Sciatic nerve (tissue), 2 donors: ENCODE results near the gene COCH. TPM values are rescaled to one million over a fixed set of nuclear protein-coding genes. Genes with fewer than 3 reads are reported as not detected.
A peak's percentile ranks its signal among the peaks of the same experiment; 100 is the strongest.

ENCODE experiments used
- ATAC-seq: fragments of 200-7000 bp; cut with Tn5 transposase; one replicate; pipeline ENCODE4 v1.9.1; 2020; ENCODE audit warnings: mild to moderate bottlenecking, moderate library complexity
- DNase-seq: peaks from one replicate; pipeline ENCODE4 v3.0.0-alpha.2; 2020; ENCODE audit warnings: low spot score
- intact Hi-C: fragments of 100-400 bp; cut with DNase I; formaldehyde crosslinking; loops from one replicate; pipeline ENCODE4 v1.14.2; 2022
- total RNA-seq: library from RNA; stranded (reverse); fragmentation: NEBNext Ultra II Directional; extraction: Animal tissue kit (Norgen Biotek cat#: 25700); gene quantifications from one replicate; pipeline ENCODE4 v1.2.1, GENCODE V29; 2021
- donor health status: DM: no; HTN: no; CAD: no.
- donor health status: DM: no; HTN: no; CAD: no.

The COCH gene
- 5.3 TPM for total RNA-seq

DNA sequence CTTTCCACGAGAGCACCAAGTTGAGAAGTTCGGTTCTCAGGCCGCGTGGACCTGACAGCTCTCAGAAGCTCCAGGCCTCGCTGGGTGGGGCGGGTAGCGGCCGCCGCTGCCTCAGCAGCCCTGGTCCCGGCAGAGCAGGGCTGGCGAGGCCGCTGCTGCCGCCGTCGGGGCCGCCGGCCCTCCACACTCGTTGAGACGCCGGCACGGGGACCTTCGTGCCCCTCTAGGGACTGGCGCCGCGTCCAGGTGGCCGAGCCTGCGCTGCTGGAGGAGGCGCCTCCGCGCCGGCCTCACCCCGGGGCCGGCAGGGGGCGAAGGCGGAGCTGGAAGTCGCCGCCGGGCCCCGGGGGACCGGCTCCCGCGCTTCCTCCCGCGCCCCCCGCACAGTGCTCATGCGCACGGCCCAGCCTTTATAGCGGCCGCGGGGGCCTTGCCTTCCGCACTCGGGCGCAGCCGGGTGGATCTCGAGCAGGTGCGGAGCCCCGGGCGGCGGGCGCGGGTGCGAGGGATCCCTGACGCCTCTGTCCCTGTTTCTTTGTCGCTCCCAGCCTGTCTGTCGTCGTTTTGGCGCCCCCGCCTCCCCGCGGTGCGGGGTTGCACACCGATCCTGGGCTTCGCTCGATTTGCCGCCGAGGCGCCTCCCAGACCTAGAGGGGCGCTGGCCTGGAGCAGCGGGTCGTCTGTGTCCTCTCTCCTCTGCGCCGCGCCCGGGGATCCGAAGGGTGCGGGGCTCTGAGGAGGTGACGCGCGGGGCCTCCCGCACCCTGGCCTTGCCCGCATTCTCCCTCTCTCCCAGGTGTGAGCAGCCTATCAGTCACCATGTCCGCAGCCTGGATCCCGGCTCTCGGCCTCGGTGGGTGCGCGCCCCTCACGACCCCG is at the start of gene COCH:
Gene COCH (plus strand): TSS at position 440 of the 879 bp plus-strand sequence. CDS start 380 bp downstream, at position 820.
- ATAC-seq (peak; percentile 59), DNase-seq (peak; percentile 58)
- intact Hi-C loops: no loop called here

DNA sequence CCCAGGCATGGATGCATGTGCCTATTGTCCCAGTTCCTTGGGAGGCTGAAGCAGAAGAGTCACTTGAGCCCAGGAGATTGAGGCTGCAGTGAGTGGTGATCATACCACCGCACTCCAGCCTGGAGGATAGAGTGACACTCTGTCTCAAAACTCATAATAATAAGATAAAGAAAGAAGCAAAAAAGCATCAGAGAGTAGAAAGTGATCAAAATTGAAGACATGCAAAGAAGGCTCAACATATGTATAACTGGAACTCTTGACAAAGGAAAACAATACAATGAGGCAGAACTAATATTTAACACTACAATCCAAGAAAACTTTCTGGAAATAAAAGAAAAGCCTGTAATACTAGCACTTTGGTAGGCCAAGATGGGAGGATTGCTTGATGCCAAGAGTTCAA is 48.3 kb upstream of the COCH start:
- no peak for DNase-seq
- ATAC-seq: no peak
- intact Hi-C loops: no loop called here

- DNase-seq (no peak), ATAC-seq (no peak)
- intact Hi-C loops: no loop called here
Observed at GRCh38 chr14:30829853-30830252, 44.5 kb upstream of the COCH start.

DNA sequence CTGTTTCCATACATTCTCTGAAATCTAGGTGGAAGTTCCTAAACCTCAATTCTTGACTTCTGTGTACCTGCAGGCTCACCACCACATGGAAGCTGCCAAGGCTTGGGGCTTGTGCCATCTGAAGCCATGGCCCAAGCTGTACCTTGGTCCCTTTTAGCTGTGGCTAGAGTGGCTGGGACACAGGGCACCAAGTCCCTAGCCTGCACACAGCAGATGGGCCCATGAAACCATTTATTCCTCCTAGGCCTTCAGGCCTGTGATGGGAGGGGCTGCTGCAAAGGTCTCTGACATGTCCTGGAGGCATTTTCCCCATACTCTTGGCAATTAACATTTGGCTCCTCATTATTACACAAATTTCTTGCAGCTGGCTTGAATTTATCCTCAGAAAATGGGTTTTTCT is 40.0 kb upstream of the COCH start:
- ATAC-seq: no peak
- intact Hi-C loops: no loop called here
- DNase-seq: no peak

DNA sequence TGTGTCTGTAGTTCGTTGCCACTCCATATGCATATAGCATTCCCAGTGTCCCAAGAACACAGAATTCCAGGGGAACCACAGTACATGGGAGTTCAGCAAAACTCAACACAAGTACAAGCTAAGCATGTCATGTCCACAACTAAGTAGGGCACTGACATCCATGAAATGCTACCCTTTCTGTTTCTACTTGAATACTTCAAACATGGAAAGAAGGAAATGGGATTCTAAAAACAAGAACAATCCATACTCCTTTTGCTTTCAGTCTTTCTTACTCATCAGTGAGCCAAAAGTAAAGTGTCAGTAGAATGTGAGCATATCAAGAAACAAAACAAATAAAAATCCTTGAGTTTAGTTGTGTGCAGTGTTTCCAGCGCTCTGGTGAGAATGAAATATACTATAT is 36.0 kb upstream of the COCH start:
- ATAC-seq: no peak
- intact Hi-C loops: no loop called here
- DNase-seq: no peak

DNA sequence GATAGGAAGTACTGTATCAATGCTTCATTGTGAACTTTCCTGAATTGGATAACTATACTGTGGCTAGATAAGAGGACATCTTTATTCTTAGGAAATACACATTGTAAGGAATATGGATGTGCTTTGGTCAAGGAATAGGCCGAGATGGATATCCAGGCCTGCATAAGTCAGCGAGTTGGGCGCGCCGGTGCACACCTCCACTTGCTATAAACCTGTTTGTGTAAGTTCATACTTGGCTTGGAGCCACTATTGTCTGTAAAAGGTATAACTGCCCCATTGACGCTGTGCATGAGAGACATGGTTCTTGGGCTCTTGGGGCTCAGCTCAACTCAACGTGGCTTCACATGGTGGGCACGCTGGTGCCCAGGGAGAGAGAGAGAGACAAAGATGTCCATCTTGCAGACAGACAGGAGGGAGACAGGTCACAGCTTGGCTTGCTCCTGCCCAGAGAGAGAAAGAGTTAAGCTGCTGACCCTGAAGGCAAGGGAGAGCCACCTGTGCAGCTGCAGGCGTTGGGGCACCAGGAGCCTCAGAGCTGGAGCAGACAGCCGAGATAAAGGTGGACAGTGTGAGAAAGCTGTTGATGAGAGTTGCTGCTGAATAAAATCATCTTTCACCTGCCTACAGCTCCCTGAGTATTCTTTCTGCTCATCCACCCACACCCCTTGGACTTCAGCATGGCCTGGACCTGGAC is 34.1 kb upstream of the COCH start:
- no peak for DNase-seq
- ATAC-seq: no peak
- intact Hi-C loops: no loop called here

DNA sequence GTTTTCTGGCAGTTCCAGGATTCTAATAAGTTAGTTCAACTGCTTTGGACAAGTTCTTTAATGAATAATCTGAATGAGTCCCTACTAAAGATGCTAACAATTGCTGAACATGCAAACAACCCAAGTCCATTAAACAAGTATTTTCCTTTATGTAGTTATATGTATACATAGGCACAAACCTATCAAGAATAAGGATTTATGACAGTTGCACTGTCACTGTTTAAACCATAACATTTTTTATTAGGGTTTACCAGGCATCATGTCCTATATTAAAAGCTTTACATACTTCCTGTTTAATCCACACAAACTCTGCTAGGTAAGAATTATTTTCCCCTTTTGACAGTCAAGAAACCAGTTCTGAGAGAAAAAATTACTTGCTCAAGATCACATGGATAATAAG is 31.9 kb upstream of the COCH start:
- DNase-seq (no peak), ATAC-seq (no peak)
- intact Hi-C loops: no loop called here

DNA sequence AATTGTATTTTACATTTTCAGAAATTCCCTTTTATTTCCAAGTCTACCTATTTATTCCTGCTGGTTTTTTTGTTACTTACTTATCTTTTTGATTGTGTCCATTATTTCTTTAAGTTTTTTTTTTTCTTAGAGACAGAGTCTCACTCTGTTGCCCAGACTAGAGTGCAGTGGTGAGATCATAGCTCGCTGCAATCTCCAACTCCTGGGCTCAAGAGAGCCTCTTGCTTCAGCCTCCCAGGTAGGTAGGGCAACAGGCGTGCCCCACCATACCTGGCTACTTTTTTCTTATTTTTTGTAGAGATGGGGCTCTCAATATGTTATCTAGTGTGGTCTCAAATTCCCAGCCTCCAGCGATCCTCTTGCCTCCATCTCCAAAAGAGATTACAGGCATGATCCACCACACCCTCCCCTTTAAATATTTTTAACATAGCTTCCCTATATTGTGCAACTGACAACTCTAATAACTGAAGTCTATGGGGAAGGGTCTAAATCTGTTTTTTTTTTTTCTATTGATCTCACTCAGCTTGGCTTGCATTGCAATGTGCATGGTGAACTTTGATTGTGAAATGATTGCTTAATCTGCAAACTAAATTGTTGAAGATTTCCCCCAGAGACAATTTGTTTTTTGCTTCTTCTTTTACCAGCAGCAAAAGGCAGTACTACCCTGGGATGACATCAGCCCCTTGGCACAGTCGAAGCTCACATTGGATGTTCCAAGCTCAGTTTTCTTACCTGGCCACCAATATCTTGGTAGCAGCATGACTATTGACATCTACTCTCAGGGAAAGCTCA is 25.7 kb upstream of the COCH start:
- intact Hi-C loops: no loop called here
- ATAC-seq (no peak), DNase-seq (no peak)

DNA sequence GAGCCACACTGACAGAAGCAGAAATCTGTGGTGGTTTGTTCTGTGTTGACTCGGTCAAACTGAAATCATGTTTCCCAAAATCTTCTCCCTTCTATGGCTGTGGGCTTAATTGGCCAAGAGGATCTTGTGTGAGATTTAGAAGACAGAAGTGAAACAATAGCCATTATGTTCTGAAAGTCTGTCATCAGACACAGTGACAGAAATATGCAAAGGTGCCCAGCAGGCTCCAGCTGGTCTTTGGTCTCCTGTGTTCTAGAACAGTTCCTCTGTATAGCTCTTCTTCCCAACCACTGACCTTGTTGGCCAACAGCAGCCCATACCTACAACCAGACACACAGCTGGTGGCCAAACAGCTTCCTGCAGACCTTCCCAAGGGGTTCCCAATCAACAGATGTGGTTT is 25.0 kb upstream of the COCH start:
- DNase-seq (no peak), ATAC-seq (no peak)
- intact Hi-C loops: no loop called here

DNA sequence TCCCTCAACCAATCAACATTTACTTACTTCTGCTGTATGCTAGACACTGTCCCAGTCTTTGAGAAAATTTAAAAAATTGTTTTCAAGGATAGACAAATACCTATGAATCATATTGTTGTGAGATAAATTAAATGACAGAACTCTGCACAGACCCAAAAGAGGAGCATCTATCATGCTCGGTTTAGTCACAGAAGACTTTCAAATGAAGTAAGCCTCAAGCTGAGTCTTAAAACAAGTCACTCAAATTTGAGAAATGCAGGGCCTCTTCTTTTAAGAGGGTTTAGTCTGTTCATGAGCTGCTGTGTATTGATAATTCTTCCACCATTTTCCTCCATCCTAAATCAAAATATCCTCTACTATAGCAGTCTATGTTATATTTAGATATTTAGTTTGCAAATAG is 24.4 kb upstream of the COCH start:
- no peak for ATAC-seq
- intact Hi-C loops: no loop called here
- no peak for DNase-seq

DNA sequence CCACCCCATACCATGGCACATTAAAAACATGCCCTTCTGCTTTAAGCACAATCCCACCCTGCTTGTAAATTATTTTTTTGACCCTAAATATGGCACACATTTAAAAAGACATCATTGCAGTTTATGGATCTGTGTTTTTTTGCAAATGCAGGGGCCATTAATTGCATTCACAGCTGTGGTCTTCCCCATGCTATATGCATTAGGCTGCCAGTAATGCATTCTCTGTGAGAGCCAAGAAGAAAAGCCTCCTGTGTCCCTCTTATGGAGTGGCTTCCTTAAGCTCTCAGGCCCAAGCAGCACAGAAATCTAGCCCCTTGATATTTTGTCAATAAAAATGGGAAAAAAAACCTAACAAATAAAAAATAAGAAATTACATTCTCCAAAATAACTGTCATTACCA is 20.4 kb upstream of the COCH start:
- intact Hi-C loops: no loop called here

DNA sequence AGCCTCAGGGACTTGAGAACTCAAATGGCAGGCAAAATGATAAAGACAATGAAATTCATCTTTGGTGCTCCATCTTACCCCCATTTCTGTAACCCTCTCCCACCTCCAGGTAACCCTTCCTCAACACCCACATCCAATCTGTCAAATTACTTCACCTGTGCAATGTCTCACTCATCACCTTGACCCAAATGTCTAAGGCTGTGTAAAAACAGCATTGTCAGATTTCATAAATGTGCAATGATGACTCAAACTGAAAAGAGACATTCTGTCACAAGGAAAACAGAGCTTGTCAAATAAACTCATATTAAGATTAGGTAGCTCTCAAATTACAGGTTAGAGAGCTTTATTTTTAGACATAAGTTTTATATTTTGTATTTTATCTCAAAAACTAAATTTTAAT is 19.9 kb upstream of the COCH start:
- intact Hi-C loops: no loop called here

More for the DNA sequence above, 20.4 kb upstream of the COCH start:
- no peak for DNase-seq
- no peak for ATAC-seq

DNA sequence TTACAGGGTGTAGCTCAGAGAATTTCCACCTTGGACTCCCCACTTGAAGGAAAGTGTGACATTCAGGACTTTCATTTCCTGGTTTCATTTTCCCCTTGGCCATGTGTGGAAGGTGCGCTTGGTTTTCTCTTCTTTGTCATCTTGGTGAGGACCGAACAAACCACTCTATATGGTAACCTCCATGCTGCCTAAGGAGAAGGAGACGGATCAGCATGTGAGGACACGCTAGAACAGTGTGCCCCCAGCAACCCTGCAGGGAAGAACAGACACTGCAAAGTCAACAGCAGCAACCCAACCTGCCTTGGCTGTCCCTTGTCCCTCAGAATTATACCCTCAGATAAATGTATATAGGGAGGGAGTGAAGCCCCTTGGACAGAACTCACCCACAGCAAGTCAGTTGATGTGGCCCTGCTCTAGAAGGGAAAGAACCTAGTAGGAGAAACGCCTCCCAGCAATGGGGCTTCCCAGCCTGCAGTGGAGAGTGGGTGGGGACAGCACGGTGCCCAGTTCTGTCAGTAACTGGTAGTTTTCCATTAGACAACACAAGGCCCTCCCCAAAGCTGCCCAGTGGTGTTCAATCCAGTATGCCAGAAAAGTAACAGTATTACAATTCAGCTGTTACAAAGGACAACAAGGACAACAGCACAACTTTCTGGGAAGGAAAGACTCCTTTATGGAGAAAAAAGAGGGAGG is 18.9 kb upstream of the COCH start:
- no peak for DNase-seq
- intact Hi-C loops: no loop called here
- ATAC-seq: no peak

More for the DNA sequence above, 19.9 kb upstream of the COCH start:
- no peak for ATAC-seq
- DNase-seq: no peak

- DNase-seq (no peak), ATAC-seq (no peak)
- intact Hi-C loops: no loop called here
Observed at GRCh38 chr14:30861200-30861599, 13.2 kb upstream of the COCH start.

GRCh38 chr14:30864934-30865333 is 9.4 kb upstream of the COCH start:
- no peak for ATAC-seq
- intact Hi-C loops: no loop called here
- no peak for DNase-seq

- intact Hi-C loops: no loop called here
- DNase-seq (no peak), ATAC-seq (no peak)
Observed at GRCh38 chr14:30868736-30869135, 5.6 kb upstream of the COCH start.

GRCh38 chr14:30869551-30870155 is 4.7 kb upstream of the COCH start:
- intact Hi-C loops: no loop called here
- no peak for ATAC-seq
- DNase-seq: no peak

GRCh38 chr14:30872602-30873001 is 1.8 kb upstream of the COCH start:
- DNase-seq (no peak), ATAC-seq (no peak)
- intact Hi-C loops: no loop called here
